NK-92 treated with Interleukin-12 subunit alpha and Interleukin-12 subunit beta, amount 100 ng/mL, for 24 hours (cell line): Measurements from ENCODE around the gene PMFBP1.

Experiments used
- DNase-seq: peaks from one replicate; lab custom pipeline; 2025; lab: John Stamatoyannopoulos, UW

The PMFBP1 gene

GRCh38 chr16:72188541-72188940 is 16.6 kb upstream of the PMFBP1 start:
- no peak for DNase-seq

GRCh38 chr16:72187551-72187950 is 15.6 kb upstream of the PMFBP1 start:
- DNase-seq, result no peak

- no peak for DNase-seq
Observed at GRCh38 chr16:72182976-72183375, 11.0 kb upstream of the PMFBP1 start.

- no peak for DNase-seq
Observed at GRCh38 chr16:72179204-72179970, 7.4 kb upstream of the PMFBP1 start.

- no peak for DNase-seq
Observed at GRCh38 chr16:72174726-72175125, 2.8 kb upstream of the PMFBP1 start.

- no peak for DNase-seq
Observed at GRCh38 chr16:72173997-72174396, 2.0 kb upstream of the PMFBP1 start.

GRCh38 chr16:72171236-72171635 is 719 bp downstream of the PMFBP1 start:
- DNase-seq, result no peak

GRCh38 chr16:72169708-72170107 is 2.2 kb downstream of the PMFBP1 start:
- DNase-seq, result no peak

GRCh38 chr16:72168365-72168764 is 3.6 kb downstream of the PMFBP1 start:
- no peak for DNase-seq

- DNase-seq, result no peak
Observed at GRCh38 chr16:72166954-72167561, 4.9 kb downstream of the PMFBP1 start.

GRCh38 chr16:72166151-72166550 is 5.8 kb downstream of the PMFBP1 start:
- DNase-seq, result no peak

GRCh38 chr16:72164691-72165090 is 7.3 kb downstream of the PMFBP1 start:
- DNase-seq, result no peak

GRCh38 chr16:72162105-72162692 is 9.8 kb downstream of the PMFBP1 start:
- DNase-seq, result no peak

GRCh38 chr16:72159801-72160200 is 12.2 kb downstream of the PMFBP1 start:
- no peak for DNase-seq

- no peak for DNase-seq
Observed at GRCh38 chr16:72159386-72159785, 12.6 kb downstream of the PMFBP1 start.

- DNase-seq, result no peak
Observed at GRCh38 chr16:72149676-72150464, 22.1 kb downstream of the PMFBP1 start.

- DNase-seq, result no peak
Observed at GRCh38 chr16:72142476-72142875, 29.5 kb downstream of the PMFBP1 start.

- DNase-seq, result no peak
Observed at GRCh38 chr16:72139908-72140307, 32.0 kb downstream of the PMFBP1 start.

GRCh38 chr16:72138064-72138572 is 33.8 kb downstream of the PMFBP1 start:
- no peak for DNase-seq

- no peak for DNase-seq
Observed at GRCh38 chr16:72137380-72138063, 34.4 kb downstream of the PMFBP1 start.

- DNase-seq, result no peak
Observed at GRCh38 chr16:72134507-72134906, 37.4 kb downstream of the PMFBP1 start.

- no peak for DNase-seq
Observed at GRCh38 chr16:72132726-72133125, 39.2 kb downstream of the PMFBP1 start.
